HG03280 (cell line): Measurements from ENCODE around the gene GABRP.
"Not testable (repeated sequence)": the region's sequence is repeated elsewhere in the genome, so short reads cannot be mapped to it uniquely, and the experiment has no call there.

Experiments used
- ATAC-seq: cut with Tn5 transposase; IDR thresholded peaks from one replicate; pipeline ENCODE4 v1.9.1; 2021; ENCODE audit warnings: mild to moderate bottlenecking, moderate library complexity; ENCODE audit not compliant: unreplicated experiment

Gene GABRP

GRCh38 chr5:170791325-170791954 is 7.9 kb downstream of the GABRP start:
- ATAC-seq: no peak

- no peak for ATAC-seq
Observed at GRCh38 chr5:170792878-170793277, 9.4 kb downstream of the GABRP start.

DNA sequence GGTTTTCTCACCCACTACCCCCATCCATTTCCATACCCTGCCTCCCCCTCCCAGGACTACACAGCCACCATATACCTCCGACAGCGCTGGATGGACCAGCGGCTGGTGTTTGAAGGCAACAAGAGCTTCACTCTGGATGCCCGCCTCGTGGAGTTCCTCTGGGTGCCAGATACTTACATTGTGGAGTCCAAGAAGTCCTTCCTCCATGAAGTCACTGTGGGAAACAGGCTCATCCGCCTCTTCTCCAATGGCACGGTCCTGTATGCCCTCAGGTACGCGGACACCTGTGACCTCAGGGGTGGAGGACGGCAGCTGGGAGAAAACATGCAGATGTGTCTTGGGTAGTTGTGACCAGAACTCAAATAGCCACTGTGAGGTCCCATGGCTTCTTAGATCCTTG is 11.6 kb downstream of the GABRP start:
- no peak for ATAC-seq

- ATAC-seq: no peak
Observed at GRCh38 chr5:170805666-170806065, 22.1 kb downstream of the GABRP start.

GRCh38 chr5:170809551-170809950 is 26.0 kb downstream of the GABRP start:
- no peak for ATAC-seq

DNA sequence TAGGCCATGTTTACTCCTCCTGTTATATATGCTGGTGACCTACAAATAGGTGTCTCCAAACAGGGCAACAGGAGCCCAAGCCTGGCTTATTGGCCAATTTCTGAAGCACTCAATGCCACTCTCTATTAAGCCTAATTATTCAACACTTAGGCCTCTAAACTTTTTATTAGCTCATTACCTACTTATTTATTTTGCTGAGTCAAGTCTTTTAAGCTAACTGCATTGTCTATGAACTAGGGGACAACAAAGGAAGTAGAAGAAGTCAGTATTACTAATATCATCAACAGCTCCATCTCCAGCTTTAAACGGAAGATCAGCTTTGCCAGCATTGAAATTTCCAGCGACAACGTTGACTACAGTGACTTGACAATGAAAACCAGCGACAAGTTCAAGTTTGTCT is 28.2 kb downstream of the GABRP start:
- ATAC-seq: no peak

DNA sequence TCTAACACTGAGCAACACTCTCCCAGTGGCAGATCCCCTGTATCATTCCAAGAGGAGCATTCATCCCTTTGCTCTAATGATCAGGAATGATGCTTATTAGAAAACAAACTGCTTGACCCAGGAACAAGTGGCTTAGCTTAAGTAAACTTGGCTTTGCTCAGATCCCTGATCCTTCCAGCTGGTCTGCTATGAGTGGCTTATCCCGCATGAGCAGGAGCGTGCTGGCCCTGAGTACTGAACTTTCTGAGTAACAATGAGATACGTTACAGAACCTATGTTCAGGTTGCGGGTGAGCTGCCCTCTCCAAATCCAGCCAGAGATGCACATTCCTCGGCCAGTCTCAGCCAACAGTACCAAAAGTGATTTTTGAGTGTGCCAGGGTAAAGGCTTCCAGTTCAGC is 29.7 kb downstream of the GABRP start:
- ATAC-seq: no peak

GRCh38 chr5:170817195-170817594 is 33.7 kb downstream of the GABRP start:
- no peak for ATAC-seq

- ATAC-seq: no peak
Observed at GRCh38 chr5:170818232-170818631, 34.7 kb downstream of the GABRP start.

DNA sequence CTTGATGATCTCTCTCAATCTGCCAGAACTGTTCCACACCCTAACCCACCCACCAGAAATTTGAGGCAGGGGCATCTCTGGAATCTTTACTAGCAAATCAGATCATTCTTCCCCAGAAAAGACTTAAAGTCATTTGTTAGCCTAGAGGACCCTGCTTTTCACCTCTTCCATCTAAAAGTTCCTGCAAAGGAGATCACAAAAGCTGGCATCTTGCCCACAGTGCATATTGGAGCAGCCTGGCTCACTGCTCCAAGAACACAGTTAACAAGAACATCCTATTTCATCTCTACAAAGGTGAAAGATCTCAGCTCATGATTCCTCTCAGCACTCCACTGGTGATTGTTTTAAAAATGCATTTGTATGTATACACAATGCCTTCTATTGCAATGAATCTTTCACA is 36.3 kb downstream of the GABRP start:
- ATAC-seq: no peak

DNA sequence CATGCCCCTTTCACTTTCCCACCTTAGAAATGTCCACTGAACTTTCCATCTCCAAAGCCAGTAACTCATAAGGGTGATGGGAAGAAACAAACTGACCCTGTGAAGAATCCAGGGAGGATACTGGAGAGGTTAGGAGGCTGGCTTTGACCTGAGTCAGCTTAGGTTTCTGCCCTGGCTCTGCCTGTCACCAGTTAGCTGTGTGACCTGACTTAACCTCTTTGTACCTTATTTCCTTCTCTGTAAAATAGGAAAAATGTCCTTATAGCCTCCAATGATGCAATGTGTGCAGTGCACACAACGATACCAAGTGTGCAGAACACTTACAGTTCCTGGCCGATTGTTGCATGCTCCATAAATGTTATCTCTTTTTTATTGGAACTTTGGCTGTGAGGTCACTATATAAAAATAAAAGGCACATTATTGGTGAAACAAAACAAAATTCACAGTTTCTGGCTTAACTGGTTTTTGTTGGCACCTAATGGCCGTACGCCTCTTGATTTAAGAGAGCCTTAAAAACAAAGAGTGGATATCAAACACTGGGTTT is 37.8 kb downstream of the GABRP start:
- no peak for ATAC-seq

DNA sequence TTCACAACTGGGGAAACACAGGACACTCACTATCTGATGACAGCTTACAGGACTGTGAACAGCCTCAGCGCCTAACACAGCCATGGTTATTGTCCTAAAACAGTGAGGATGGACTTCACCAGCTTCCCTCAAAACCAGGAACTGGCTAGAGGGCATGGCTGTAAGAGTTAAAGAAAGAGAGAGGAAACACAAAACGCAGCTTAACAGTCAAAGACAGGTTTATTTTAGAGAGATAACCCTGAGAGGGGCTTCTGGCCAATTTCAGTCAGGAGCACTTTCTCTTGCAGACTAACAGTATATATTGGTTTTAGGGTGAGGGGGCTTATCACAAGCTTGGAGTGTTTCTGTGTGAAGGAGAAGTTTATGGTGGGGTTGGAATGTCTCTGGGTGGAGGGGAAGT is 42.6 kb downstream of the GABRP start:
- no peak for ATAC-seq

- ATAC-seq: no peak
Observed at GRCh38 chr5:170832241-170832640, 48.7 kb downstream of the GABRP start.

- not testable (repeated sequence) for ATAC-seq
Observed at GRCh38 chr5:170833981-170834380, 50.5 kb downstream of the GABRP start.

DNA sequence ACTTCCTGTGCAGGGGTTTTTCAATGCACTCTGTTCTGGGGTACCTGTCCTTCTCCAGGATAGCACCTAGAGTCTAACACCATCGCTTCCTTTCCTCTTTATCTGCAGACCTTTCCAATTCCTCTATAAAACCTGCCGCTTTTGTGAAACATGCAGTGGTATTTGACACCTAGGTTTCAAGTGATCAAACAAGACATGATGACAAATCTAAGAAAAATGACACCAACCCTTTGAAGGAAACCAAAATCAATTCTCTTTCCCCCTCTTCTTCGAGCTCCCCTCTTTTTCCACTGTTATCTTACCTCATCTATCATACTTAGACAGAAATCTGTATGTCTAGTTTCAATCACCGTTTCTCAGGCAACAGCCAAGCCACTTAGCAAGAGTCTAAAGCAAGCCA is 52.7 kb downstream of the GABRP start:
- no peak for ATAC-seq

- ATAC-seq: no peak
Observed at GRCh38 chr5:170843870-170844269, 60.3 kb downstream of the GABRP start.

- ATAC-seq: no peak
Observed at GRCh38 chr5:170844651-170845050, 61.1 kb downstream of the GABRP start.

DNA sequence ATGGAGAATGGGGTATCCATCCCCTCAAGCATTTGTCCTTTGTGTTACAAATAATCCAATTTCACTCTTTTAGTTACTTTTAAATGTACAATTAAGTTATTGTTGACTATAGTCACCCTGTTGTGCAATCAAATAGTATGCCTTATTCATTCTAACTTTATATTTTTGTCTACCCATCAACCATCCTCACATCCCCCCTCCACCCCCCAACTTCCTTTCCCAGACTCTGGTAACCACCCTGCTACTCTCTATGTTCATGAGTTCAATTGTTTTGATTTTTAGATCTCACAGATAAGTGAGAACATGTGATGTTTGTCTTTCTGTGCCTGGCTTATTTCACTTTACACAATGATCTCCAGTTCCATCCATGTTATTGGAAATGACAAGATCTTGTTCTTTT is 62.9 kb downstream of the GABRP start:
- ATAC-seq: no peak

DNA sequence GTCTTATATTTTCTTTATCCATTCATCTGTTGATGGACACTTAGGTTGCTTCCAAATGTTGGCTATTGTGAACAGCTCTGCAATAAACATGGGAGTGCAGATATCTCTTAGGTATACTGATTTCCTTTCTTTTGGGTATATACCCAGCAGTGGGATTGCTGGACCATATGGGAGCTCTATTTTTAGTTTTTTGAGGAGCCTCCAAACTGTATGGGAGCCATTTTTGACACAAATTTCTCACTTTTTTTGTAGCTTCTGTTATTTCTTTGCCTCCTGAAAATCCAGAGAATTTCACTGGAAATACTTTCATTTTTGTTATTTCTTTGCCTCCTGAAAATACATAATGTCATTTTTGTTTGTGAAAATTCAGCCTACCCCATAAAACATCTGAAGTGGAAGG is 63.3 kb downstream of the GABRP start:
- no peak for ATAC-seq

GRCh38 chr5:170848033-170848432 is 64.5 kb downstream of the GABRP start:
- ATAC-seq: no peak

- no peak for ATAC-seq
Observed at GRCh38 chr5:170849374-170849773, 65.8 kb downstream of the GABRP start.

GRCh38 chr5:170854566-170854965 is 71.0 kb downstream of the GABRP start:
- no peak for ATAC-seq

GRCh38 chr5:170857066-170857465 is 73.5 kb downstream of the GABRP start:
- no peak for ATAC-seq
